ENCODE results near the gene C11orf16.
"Not testable (repeated sequence)": the region's sequence is repeated elsewhere in the genome, so short reads cannot be mapped to it uniquely, and the experiment has no call there.

Gene C11orf16

GRCh38 chr11:8935789-8936188, 3.0 kb upstream of the C11orf16 start:
- not testable (repeated sequence) for DNase-seq (ENCODE audit: low spot score)

- DNase-seq (ENCODE audit: low spot score) = peak; percentile 77
These were observed 2.2 kb upstream of the C11orf16 start for GRCh38 chr11:8934742-8935488.

DNA sequence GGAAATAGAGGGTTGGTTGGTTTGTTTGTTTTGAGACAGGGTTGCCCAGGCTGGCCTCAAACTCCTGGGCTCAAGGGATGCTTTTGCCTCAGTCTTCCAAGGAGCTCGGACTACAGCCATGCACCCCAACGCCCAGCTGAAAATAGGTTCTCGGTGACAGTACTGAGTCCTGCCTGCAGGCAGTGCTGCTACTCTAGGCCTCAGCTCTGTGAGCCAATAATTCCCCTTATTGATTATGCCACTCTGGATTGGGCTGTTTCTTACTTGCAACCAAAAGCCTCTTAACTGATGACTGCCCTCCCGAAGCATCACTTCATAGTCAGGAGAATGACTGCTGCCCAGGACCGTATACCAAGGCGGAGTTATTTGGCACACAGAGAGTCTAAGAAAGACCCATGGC, 1.2 kb upstream of the C11orf16 start:
- no peak for DNase-seq (ENCODE audit: low spot score)

DNA sequence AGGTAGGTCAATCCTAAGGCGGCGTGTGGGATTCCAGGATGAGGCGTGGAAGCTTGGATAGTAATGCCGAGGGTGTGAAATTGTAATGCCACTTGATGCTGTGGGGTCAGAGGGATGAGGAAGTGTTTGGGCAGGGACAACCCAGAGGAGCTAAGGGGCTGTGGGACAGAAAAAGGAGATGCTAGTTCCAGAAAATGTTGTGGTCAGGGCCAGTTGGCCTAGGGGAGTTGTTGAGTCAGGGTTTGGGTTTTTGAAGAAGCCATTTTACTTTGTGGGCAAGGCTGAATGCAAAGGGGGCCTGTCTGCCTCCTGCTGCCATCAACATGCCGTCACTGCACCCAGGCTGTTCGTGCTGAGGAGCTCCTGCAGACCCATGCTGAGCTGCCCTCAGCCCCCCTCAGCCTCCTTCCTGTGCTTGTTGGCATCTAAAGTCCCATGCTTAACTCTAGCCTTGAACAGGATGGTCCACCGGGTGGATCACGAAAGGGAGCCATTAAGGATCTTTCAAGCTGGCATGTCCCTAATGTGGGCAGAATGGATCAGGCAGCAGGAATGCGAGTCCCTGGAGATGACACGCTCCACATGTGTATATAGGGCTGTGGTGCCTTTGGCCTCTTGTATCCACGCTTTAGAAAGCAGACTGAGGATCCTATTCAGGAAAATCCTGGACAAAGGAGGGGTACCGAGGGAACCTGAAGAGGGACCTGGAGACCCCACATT, 2.1 kb downstream of the C11orf16 start:
- DNase-seq (ENCODE audit: low spot score) = no peak

GRCh38 chr11:8928981-8929615, 3.6 kb downstream of the C11orf16 start:
- DNase-seq (ENCODE audit: low spot score) = peak; percentile 37

- DNase-seq (ENCODE audit: low spot score) = no peak
These were observed 4.5 kb downstream of the C11orf16 start for GRCh38 chr11:8928205-8928604.

- DNase-seq (ENCODE audit: low spot score) = no peak
These were observed 5.5 kb downstream of the C11orf16 start for GRCh38 chr11:8927233-8927632.

DNA sequence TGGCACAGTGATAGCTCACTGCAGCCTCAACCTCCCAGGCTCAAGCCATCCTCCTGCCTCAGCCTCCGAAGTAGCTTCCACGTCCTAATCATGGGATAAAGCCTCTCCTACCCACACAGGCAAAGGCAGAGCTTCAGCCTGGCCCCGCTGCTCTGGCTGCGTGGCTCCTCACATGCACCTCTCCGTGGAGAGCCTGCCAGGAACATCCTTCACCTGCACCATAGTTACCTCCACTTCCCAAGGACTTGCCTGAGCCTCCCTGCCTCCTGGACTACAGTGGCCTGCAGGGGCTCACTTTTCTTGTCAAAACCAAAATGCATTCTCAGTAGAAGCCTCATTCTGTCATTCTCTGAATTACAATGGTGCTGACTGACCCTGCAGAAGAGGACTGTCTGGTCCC, 6.5 kb downstream of the C11orf16 start:
- no peak for DNase-seq (ENCODE audit: low spot score)

- DNase-seq (ENCODE audit: low spot score) = no peak
These were observed 7.0 kb downstream of the C11orf16 start for GRCh38 chr11:8925711-8926110.

GRCh38 chr11:8922691-8923090, 10.1 kb downstream of the C11orf16 start:
- no peak for DNase-seq (ENCODE audit: low spot score)

GRCh38 chr11:8917157-8917825, 15.5 kb downstream of the C11orf16 start:
- peak; percentile 89 for DNase-seq (ENCODE audit: low spot score)

- DNase-seq (ENCODE audit: low spot score) = no peak
These were observed 18.1 kb downstream of the C11orf16 start for GRCh38 chr11:8914661-8915018.

DNA sequence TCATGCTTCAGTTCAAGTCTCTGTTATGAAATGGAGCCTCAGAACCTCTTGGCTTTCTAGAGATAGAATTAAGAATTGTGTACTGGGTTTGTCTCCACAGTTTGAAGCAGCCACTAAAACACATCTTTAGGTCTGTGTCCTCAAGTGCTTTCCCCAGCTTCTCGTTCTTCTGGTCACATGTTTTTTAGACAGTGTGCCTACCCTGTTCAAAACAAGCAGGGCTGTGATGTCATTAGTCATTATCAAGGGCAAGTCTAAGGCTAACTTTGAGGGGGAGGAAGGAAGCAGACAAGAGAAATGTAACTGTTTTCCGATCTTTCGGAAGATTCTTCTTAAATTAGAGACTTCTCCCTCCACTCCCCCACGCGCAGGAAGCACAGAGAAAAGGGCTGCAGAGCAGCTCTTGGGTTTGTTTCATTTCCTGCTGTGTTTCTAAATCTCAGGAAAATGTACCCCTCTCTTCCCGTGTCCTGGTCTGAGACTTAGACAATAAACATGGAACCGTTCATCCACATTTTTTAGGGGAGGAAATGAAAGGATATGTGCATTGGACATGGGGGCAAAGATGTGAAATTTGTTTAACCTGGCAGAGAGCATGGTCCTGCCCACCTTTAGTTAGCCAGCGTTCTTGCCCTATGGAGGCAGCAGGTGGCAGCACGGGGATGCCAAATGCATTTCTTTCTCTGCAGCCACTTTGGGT, 18.6 kb downstream of the C11orf16 start:
- peak; percentile 45 for DNase-seq (ENCODE audit: low spot score)

- peak; percentile 97 for DNase-seq (ENCODE audit: low spot score)
These were observed 21.5 kb downstream of the C11orf16 start, which contains the start of gene AKIP1 for GRCh38 chr11:8911029-8911823. Gene AKIP1 (plus strand): TSS chr11:8911189. CDS start chr11:8911450, 261 bp downstream.

DNA sequence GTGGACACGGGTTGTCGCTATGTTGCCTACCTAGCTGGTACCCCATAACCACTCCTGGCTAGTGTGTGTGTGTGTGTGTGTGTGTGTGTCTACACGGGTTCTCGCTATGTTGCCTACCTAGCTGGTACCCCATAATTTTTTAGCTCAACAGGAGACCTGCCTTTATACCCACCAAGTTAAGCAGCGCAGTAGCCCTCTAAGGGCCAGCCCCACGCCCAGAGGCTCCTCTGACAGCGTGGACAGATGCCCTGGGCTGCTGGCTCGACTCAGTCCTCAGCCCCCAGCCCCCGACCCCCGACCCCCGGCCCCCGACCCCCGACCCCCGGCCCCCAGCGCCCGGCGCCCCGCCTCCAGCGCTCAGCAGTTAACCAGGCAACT, 22.1 kb downstream of the C11orf16 start:
- DNase-seq (ENCODE audit: low spot score) = no peak

- no peak for DNase-seq (ENCODE audit: low spot score)
These were observed 24.6 kb downstream of the C11orf16 start for GRCh38 chr11:8908099-8908498.

- DNase-seq (ENCODE audit: low spot score) = no peak
These were observed 25.6 kb downstream of the C11orf16 start for GRCh38 chr11:8907116-8907515.

GRCh38 chr11:8905528-8906165, 27.1 kb downstream of the C11orf16 start:
- DNase-seq (ENCODE audit: low spot score) = peak; percentile 32

GRCh38 chr11:8899119-8899753, 33.5 kb downstream of the C11orf16 start:
- DNase-seq (ENCODE audit: low spot score) = no peak

- DNase-seq (ENCODE audit: low spot score) = not testable (repeated sequence)
These were observed 41.6 kb downstream of the C11orf16 start for GRCh38 chr11:8891185-8891584.
